ENCODE data around the gene ZNF621.

- TF ChIP-seq POLR2AphosphoS5 (IDR thresholded peaks at IDR 0.05; ENCODE audit: insufficient read depth in 1 of 2, low read depth in 1 of 2) = no peak
- no peak for TF ChIP-seq POLR2A (IDR thresholded peaks at IDR 0.05)
Measured at GRCh38 chr3:40574050-40574449, 49.3 kb downstream of the ZNF621 start.
